ENCODE data around the gene HOOK2. TPM values are rescaled to one million over a fixed set of nuclear protein-coding genes. Genes with fewer than 3 reads are reported as not detected.

HOOK2 gene
- total RNA-seq, 1 donor = 8.3 TPM

GRCh38 chr19:12797141-12797587 is 21.8 kb upstream of the HOOK2 start:
- no peaks in the 10 kb centered on the region for H3K9me3 ChIP-seq (ENCODE audit: low read depth, low read length)
- no peak overlapping the region for H3K4me3 ChIP-seq (ENCODE audit: low read length)
- peaks cover 50% of the 10 kb centered on the region for H3K4me1 ChIP-seq (ENCODE audit: insufficient read depth, low read length)
- H3K27me3 ChIP-seq (ENCODE audit: insufficient read depth, low read length) = peaks cover 8% of the 10 kb centered on the region

GRCh38 chr19:12796146-12797071 is 21.1 kb upstream of the HOOK2 start:
- no peak overlapping the region for H3K4me3 ChIP-seq (ENCODE audit: low read length)
- H3K9me3 ChIP-seq (ENCODE audit: low read depth, low read length) = no peaks in the 10 kb centered on the region
- peaks cover 42% of the 10 kb centered on the region for H3K4me1 ChIP-seq (ENCODE audit: insufficient read depth, low read length)
- H3K27me3 ChIP-seq (ENCODE audit: insufficient read depth, low read length) = peaks cover 7% of the 10 kb centered on the region

- no peaks in the 10 kb centered on the region for H3K9me3 ChIP-seq (ENCODE audit: low read depth, low read length)
- no peaks in the 10 kb centered on the region for H3K27me3 ChIP-seq (ENCODE audit: insufficient read depth, low read length)
- no peak overlapping the region for H3K4me3 ChIP-seq (ENCODE audit: low read length)
- peaks cover 39% of the 10 kb centered on the region for H3K4me1 ChIP-seq (ENCODE audit: insufficient read depth, low read length)
These were observed 19.6 kb upstream of the HOOK2 start for GRCh38 chr19:12794971-12795381.

GRCh38 chr19:12794196-12794941 is 19.0 kb upstream of the HOOK2 start:
- peak overlapping the region; percentile 100 for H3K4me3 ChIP-seq (ENCODE audit: low read length)

GRCh38 chr19:12793290-12794195 is 18.2 kb upstream of the HOOK2 start:
- Histone ChIP-seq H3K27me3 (ENCODE audit: insufficient read depth, low read length) (no peaks in the 10 kb centered on the region), H3K9me3 (ENCODE audit: low read depth, low read length) (no peaks in the 10 kb centered on the region), H3K4me3 (ENCODE audit: low read length) (peak overlapping the region; percentile 100), H3K4me1 (ENCODE audit: insufficient read depth, low read length) (peaks cover 49% of the 10 kb centered on the region)

More at GRCh38 chr19:12794196-12794941, 19.0 kb upstream of the HOOK2 start:
- Histone ChIP-seq H3K27me3 (ENCODE audit: insufficient read depth, low read length) (no peaks in the 10 kb centered on the region), H3K4me1 (ENCODE audit: insufficient read depth, low read length) (peaks cover 40% of the 10 kb centered on the region), H3K9me3 (ENCODE audit: low read depth, low read length) (no peaks in the 10 kb centered on the region)

- no peaks in the 10 kb centered on the region for H3K27me3 ChIP-seq (ENCODE audit: insufficient read depth, low read length)
- peaks cover 55% of the 10 kb centered on the region for H3K4me1 ChIP-seq (ENCODE audit: insufficient read depth, low read length)
- no peaks in the 10 kb centered on the region for H3K9me3 ChIP-seq (ENCODE audit: low read depth, low read length)
- H3K4me3 ChIP-seq (ENCODE audit: low read length) = peak overlapping the region; percentile 100
These were observed 17.5 kb upstream of the HOOK2 start for GRCh38 chr19:12792853-12793289.

- peaks cover 61% of the 10 kb centered on the region for H3K4me1 ChIP-seq (ENCODE audit: insufficient read depth, low read length)
- H3K9me3 ChIP-seq (ENCODE audit: low read depth, low read length) = no peaks in the 10 kb centered on the region
- peak overlapping the region; percentile 100 for H3K4me3 ChIP-seq (ENCODE audit: low read length)
- no peaks in the 10 kb centered on the region for H3K27me3 ChIP-seq (ENCODE audit: insufficient read depth, low read length)
These were observed 16.9 kb upstream of the HOOK2 start for GRCh38 chr19:12792051-12792852.

GRCh38 chr19:12791345-12792050 is 16.1 kb upstream of the HOOK2 start, which contains the start of gene JUNB:
JUNB (plus strand) TSS chr19:12791486; CDS start chr19:12791772, 286 bp downstream.
- H3K4me3 ChIP-seq (ENCODE audit: low read length) = peak within 1 kb of the TSS; percentile 100
- H3K4me1 ChIP-seq (ENCODE audit: insufficient read depth, low read length) = peaks cover 67% of the 10 kb centered on the region
- no peaks in the 10 kb centered on the region for H3K27me3 ChIP-seq (ENCODE audit: insufficient read depth, low read length)
- H3K9me3 ChIP-seq (ENCODE audit: low read depth, low read length) = no peaks in the 10 kb centered on the region

- peak overlapping the region; percentile 100 for H3K4me3 ChIP-seq (ENCODE audit: low read length)
- no peaks in the 10 kb centered on the region for H3K9me3 ChIP-seq (ENCODE audit: low read depth, low read length)
- no peaks in the 10 kb centered on the region for H3K27me3 ChIP-seq (ENCODE audit: insufficient read depth, low read length)
- H3K4me1 ChIP-seq (ENCODE audit: insufficient read depth, low read length) = peaks cover 67% of the 10 kb centered on the region
These were observed 15.4 kb upstream of the HOOK2 start for GRCh38 chr19:12790628-12791344.

GRCh38 chr19:12789904-12790619 is 14.7 kb upstream of the HOOK2 start:
- Histone ChIP-seq H3K4me1 (ENCODE audit: insufficient read depth, low read length) (peaks cover 67% of the 10 kb centered on the region), H3K27me3 (ENCODE audit: insufficient read depth, low read length) (no peaks in the 10 kb centered on the region), H3K9me3 (ENCODE audit: low read depth, low read length) (no peaks in the 10 kb centered on the region), H3K4me3 (ENCODE audit: low read length) (peak overlapping the region; percentile 100)

- peaks cover 67% of the 10 kb centered on the region for H3K4me1 ChIP-seq (ENCODE audit: insufficient read depth, low read length)
- peak overlapping the region; percentile 100 for H3K4me3 ChIP-seq (ENCODE audit: low read length)
- H3K9me3 ChIP-seq (ENCODE audit: low read depth, low read length) = no peaks in the 10 kb centered on the region
- H3K27me3 ChIP-seq (ENCODE audit: insufficient read depth, low read length) = no peaks in the 10 kb centered on the region
These were observed 13.9 kb upstream of the HOOK2 start for GRCh38 chr19:12789098-12789903.

GRCh38 chr19:12788682-12789097 is 13.3 kb upstream of the HOOK2 start:
- peak overlapping the region; percentile 100 for H3K4me3 ChIP-seq (ENCODE audit: low read length)
- no peaks in the 10 kb centered on the region for H3K27me3 ChIP-seq (ENCODE audit: insufficient read depth, low read length)
- no peaks in the 10 kb centered on the region for H3K9me3 ChIP-seq (ENCODE audit: low read depth, low read length)
- H3K4me1 ChIP-seq (ENCODE audit: insufficient read depth, low read length) = peaks cover 67% of the 10 kb centered on the region

Data from mononuclear cell (primary cell).